Mucosa of rectum (tissue), 2 donors: ENCODE measurements around the gene EEPD1.

Source experiments
- H3K27ac ChIP-seq, 2 donors: one replicate each; pipeline ENCODE4 v1.7.0; 2013; ENCODE audit warnings: inconsistent platforms in 2 of 2, low read depth in 2 of 2, low read length in 2 of 2
- H3K27me3 ChIP-seq, 2 donors: one replicate each; pipeline ENCODE4 v1.7.0; 2013; ENCODE audit warnings: low read length in 2 of 2; ENCODE audit not compliant: control insufficient read depth in 2 of 2, insufficient read depth in 2 of 2
- H3K36me3 ChIP-seq, 2 donors: one replicate each; pipeline ENCODE4 v1.7.0; 2013; ENCODE audit warnings: low read length in 2 of 2; ENCODE audit not compliant: control insufficient read depth in 2 of 2, insufficient read depth in 2 of 2
- H3K4me1 ChIP-seq, 2 donors: one replicate each; pipeline ENCODE4 v1.7.0; 2013; ENCODE audit warnings: low read length in 2 of 2, mild to moderate bottlenecking in 1 of 2; ENCODE audit not compliant: control insufficient read depth in 2 of 2, insufficient read depth in 2 of 2
- H3K4me3 ChIP-seq, 2 donors: one replicate each; pipeline ENCODE4 v1.7.0; 2013; ENCODE audit warnings: low read length in 2 of 2
- H3K9ac ChIP-seq, 2 donors: one replicate each; pipeline ENCODE4 v1.7.0; 2013; ENCODE audit warnings: low read length in 2 of 2, low read depth in 1 of 2, mild to moderate bottlenecking in 1 of 2
- H3K9me3 ChIP-seq, 2 donors: one replicate each; pipeline ENCODE4 v1.7.0; 2013; ENCODE audit warnings: low read length in 2 of 2; ENCODE audit not compliant: control insufficient read depth in 2 of 2
- donor health status: healthy.
- donor health status: Normal muscosa, but diverticular disease.

Gene EEPD1

GRCh38 chr7:36202398-36202797, 49.3 kb downstream of the EEPD1 start:
- Histone ChIP-seq H3K27me3 (no peaks in the 10 kb centered on the region), H3K9me3 (no peaks in the 10 kb centered on the region), H3K27ac (no peak overlapping the region), H3K36me3 (no peaks in the 10 kb centered on the region), H3K9ac (no peak overlapping the region), H3K4me1 (peaks cover 0 to 5% of the 10 kb centered on the region in 2 donors), H3K4me3 (no peak overlapping the region)

GRCh38 chr7:36203071-36203790, 50.2 kb downstream of the EEPD1 start:
- H3K36me3 ChIP-seq, result no peaks in the 10 kb centered on the region
- H3K27ac ChIP-seq, result no peak overlapping the region
- no peaks in the 10 kb centered on the region for H3K9me3 ChIP-seq
- no peak overlapping the region for H3K9ac ChIP-seq
- H3K4me1 ChIP-seq, result peaks cover 0 to 5% of the 10 kb centered on the region in 2 donors
- no peaks in the 10 kb centered on the region for H3K27me3 ChIP-seq
- H3K4me3 ChIP-seq, result no peak overlapping the region

GRCh38 chr7:36204044-36204663, 51.1 kb downstream of the EEPD1 start:
- Histone ChIP-seq H3K9me3 (no peaks in the 10 kb centered on the region), H3K36me3 (no peaks in the 10 kb centered on the region), H3K27me3 (no peaks in the 10 kb centered on the region), H3K4me3 (no peak overlapping the region), H3K9ac (no peak overlapping the region), H3K4me1 (peaks cover 3 to 5% of the 10 kb centered on the region in 2 donors), H3K27ac (no peak overlapping the region)

- no peak overlapping the region for H3K27ac ChIP-seq
- no peak overlapping the region for H3K9ac ChIP-seq
Observed at GRCh38 chr7:36204929-36205635, 52.0 kb downstream of the EEPD1 start.

DNA sequence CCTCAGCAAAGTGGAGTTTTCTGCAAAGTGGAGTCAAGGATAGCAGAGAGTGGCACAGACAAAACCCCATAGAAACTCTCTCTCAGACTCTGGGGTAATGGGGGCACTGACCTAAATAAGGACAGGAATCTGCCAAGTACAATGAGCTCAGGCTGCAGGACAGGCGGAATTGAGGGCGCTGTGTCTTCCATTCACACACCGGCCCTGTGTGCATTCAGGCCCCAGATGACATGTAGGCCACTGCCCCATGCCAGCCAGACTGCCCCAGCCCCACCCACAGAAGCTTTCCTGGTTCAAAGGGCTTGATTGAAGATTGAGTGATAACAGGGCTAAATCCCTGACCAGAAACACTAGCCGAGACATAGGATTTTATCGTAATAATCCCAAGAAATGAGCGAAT, 52.7 kb downstream of the EEPD1 start:
- Histone ChIP-seq H3K9me3 (no peaks in the 10 kb centered on the region), H3K4me1 (peaks cover 3 to 5% of the 10 kb centered on the region in 2 donors), H3K9ac (no peak overlapping the region), H3K4me3 (no peak overlapping the region), H3K36me3 (no peaks in the 10 kb centered on the region), H3K27ac (no peak overlapping the region), H3K27me3 (no peaks in the 10 kb centered on the region)

More at GRCh38 chr7:36204929-36205635, 52.0 kb downstream of the EEPD1 start:
- Histone ChIP-seq H3K9me3 (no peaks in the 10 kb centered on the region), H3K4me1 (peaks cover 3 to 5% of the 10 kb centered on the region in 2 donors), H3K27me3 (no peaks in the 10 kb centered on the region), H3K36me3 (no peaks in the 10 kb centered on the region), H3K4me3 (no peak overlapping the region)

GRCh38 chr7:36207451-36208291, 54.6 kb downstream of the EEPD1 start:
- Histone ChIP-seq H3K4me1 (peaks cover 3 to 5% of the 10 kb centered on the region in 2 donors), H3K27me3 (no peaks in the 10 kb centered on the region), H3K9me3 (no peaks in the 10 kb centered on the region), H3K9ac (no peak overlapping the region), H3K4me3 (no peak overlapping the region), H3K36me3 (no peaks in the 10 kb centered on the region), H3K27ac (peak overlapping the region in 1 of 2 donors; percentile 17)

- Histone ChIP-seq H3K27me3 (no peaks in the 10 kb centered on the region), H3K4me3 (no peak overlapping the region), H3K9ac (no peak overlapping the region), H3K4me1 (peaks cover 3 to 5% of the 10 kb centered on the region in 2 donors), H3K36me3 (no peaks in the 10 kb centered on the region), H3K27ac (peak overlapping the region; percentile 10 to 17), H3K9me3 (no peaks in the 10 kb centered on the region)
Observed at GRCh38 chr7:36208426-36208825, 55.4 kb downstream of the EEPD1 start.

- H3K4me1 ChIP-seq, result peaks cover 3 to 5% of the 10 kb centered on the region in 2 donors
- no peak overlapping the region for H3K9ac ChIP-seq
- no peaks in the 10 kb centered on the region for H3K27me3 ChIP-seq
- no peak overlapping the region for H3K4me3 ChIP-seq
- no peak overlapping the region for H3K27ac ChIP-seq
- H3K9me3 ChIP-seq, result no peaks in the 10 kb centered on the region
- H3K36me3 ChIP-seq, result no peaks in the 10 kb centered on the region
Observed at GRCh38 chr7:36208997-36209813, 56.2 kb downstream of the EEPD1 start.

GRCh38 chr7:36209814-36210183, 56.7 kb downstream of the EEPD1 start:
- Histone ChIP-seq H3K27me3 (no peaks in the 10 kb centered on the region), H3K4me3 (no peak overlapping the region), H3K27ac (no peak overlapping the region), H3K4me1 (peaks cover 3 to 5% of the 10 kb centered on the region in 2 donors), H3K9me3 (no peaks in the 10 kb centered on the region), H3K36me3 (no peaks in the 10 kb centered on the region), H3K9ac (no peak overlapping the region)
